ENCODE measurements around the gene CCDC69. TPM values are rescaled to one million over a fixed set of nuclear protein-coding genes. Genes with fewer than 3 reads are reported as not detected.
A peak's percentile ranks its signal among the peaks of the same experiment; 100 is the strongest.

The CCDC69 gene
- total RNA-seq, 1 donor: 10.5 TPM

DNA sequence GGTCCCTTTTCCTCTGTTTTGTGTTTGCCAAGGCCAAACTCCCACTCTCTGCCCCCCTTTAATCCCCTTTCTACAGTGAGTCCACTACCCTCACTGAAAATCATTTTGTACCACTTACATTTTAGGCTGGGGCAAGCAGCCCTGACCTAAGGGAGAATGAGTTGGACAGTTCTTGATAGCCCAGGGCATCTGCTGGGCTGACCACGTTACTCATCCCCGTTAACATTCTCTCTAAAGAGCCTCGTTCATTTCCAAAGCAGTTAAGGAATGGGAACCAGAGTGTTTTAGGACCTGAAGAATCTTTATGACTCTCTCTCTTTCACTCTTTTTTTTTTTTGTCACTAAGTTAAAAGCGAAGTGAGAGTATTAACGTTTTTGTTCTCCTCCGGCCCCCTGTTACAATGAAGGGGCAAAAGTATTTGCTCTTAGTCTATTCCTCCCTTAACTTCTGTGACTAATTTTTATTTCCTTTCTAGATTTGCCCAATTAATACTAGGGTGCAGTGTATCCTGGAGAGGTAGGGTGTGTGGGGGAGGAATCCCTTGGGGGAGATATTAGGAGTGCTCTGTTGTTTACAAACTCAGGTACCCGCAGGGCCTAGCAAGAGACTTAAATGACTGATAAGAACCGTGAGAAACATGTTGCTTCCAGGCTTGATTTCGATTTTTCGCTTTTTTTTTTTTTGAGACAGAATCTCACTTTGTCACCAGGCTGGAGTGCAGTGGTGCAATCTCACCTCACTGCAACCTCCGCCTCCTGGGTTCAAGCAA lies 43.8 kb upstream of the CCDC69 start:
- no peak overlapping the region for H3K4me3 ChIP-seq (ENCODE audit: insufficient read depth, low read length)
- H2AFZ ChIP-seq (ENCODE audit: low read length): no peak overlapping the region
- no peak overlapping the region for H3K27ac ChIP-seq (ENCODE audit: low read depth, low read length)
- H3K4me1 ChIP-seq (ENCODE audit: insufficient read depth, low read length): peaks cover 9% of the 10 kb centered on the region
- no peaks in the 10 kb centered on the region for H3K79me2 ChIP-seq (ENCODE audit: insufficient read depth, low read length)
- TF ChIP-seq, protein P1, sequence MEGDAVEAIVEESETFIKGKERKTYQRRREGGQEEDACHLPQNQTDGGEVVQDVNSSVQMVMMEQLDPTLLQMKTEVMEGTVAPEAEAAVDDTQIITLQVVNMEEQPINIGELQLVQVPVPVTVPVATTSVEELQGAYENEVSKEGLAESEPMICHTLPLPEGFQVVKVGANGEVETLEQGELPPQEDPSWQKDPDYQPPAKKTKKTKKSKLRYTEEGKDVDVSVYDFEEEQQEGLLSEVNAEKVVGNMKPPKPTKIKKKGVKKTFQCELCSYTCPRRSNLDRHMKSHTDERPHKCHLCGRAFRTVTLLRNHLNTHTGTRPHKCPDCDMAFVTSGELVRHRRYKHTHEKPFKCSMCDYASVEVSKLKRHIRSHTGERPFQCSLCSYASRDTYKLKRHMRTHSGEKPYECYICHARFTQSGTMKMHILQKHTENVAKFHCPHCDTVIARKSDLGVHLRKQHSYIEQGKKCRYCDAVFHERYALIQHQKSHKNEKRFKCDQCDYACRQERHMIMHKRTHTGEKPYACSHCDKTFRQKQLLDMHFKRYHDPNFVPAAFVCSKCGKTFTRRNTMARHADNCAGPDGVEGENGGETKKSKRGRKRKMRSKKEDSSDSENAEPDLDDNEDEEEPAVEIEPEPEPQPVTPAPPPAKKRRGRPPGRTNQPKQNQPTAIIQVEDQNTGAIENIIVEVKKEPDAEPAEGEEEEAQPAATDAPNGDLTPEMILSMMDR (IDR thresholded peaks at IDR 0.05; ENCODE audit: extremely low read depth, low read depth, low read length): no peak
- peak; percentile 27 for DNase-seq (ENCODE audit: insufficient read length, low spot score, missing footprints)
- H3K27me3 ChIP-seq (ENCODE audit: insufficient read depth, low read length): no peaks in the 10 kb centered on the region
- peaks cover 10% of the 10 kb centered on the region for H3K36me3 ChIP-seq (ENCODE audit: insufficient read depth, low read length)
- H3K9me3 ChIP-seq (ENCODE audit: low read depth, low read length): no peaks in the 10 kb centered on the region
- H4K20me1 ChIP-seq (ENCODE audit: insufficient read depth, low read length): no peaks in the 10 kb centered on the region
- H3K4me2 ChIP-seq (ENCODE audit: insufficient read depth, low read length): no peak overlapping the region

DNA sequence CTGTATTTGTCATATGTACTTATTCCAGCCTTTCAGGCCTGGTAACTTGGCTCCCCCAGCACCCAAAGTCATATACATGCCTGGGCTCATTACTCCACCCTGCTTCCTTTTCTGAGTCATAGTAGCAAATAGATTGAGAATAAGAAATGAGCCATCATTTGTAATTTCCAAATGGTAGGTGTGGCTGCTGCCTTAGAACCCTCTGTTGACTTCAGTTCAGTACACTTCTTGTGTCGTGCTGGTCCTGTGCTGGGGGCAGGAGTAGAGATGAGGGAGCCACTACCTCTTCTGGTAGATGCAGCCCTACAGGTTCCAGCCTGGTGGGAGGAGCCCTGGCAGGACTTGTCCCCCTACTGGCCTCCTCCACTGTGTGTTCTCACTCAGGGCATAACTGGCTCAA lies 40.2 kb upstream of the CCDC69 start:
- TF ChIP-seq, protein P1 (IDR thresholded peaks at IDR 0.05; ENCODE audit: extremely low read depth, low read depth, low read length): no peak
- Histone ChIP-seq H3K27ac (ENCODE audit: low read depth, low read length) (peak overlapping the region; percentile 25), H4K20me1 (ENCODE audit: insufficient read depth, low read length) (no peaks in the 10 kb centered on the region), H2AFZ (ENCODE audit: low read length) (peak overlapping the region; percentile 68), H3K4me2 (ENCODE audit: insufficient read depth, low read length) (no peak overlapping the region), H3K36me3 (ENCODE audit: insufficient read depth, low read length) (peaks cover 10% of the 10 kb centered on the region), H3K27me3 (ENCODE audit: insufficient read depth, low read length) (no peaks in the 10 kb centered on the region), H3K4me3 (ENCODE audit: insufficient read depth, low read length) (no peak overlapping the region), H3K4me1 (ENCODE audit: insufficient read depth, low read length) (peaks cover 9% of the 10 kb centered on the region), H3K79me2 (ENCODE audit: insufficient read depth, low read length) (peaks cover 2% of the 10 kb centered on the region), H3K9me3 (ENCODE audit: low read depth, low read length) (no peaks in the 10 kb centered on the region)
- peak; percentile 75 for DNase-seq (ENCODE audit: insufficient read length, low spot score, missing footprints)

DNA sequence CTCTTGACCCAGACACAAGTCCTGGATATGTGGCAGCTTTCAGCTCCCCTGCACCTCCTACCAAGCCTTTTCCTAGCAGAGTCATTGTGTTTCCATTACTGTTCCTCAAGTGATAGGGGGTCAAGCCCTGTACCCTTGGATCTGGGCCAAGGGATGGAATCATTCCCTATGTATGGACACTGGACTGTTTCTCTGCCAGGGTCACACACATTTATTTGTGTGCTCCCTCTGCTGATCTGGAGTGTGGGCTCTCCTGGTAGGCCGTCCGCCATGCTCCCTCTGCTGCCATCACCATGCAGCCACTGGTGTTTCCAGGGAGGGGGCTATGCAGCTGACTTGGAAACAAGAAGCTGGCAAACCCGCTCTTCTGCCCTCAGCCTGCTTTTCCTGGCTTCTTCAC lies 38.6 kb upstream of the CCDC69 start:
- H3K27me3 ChIP-seq (ENCODE audit: insufficient read depth, low read length): no peaks in the 10 kb centered on the region
- no peak for DNase-seq (ENCODE audit: insufficient read length, low spot score, missing footprints)
- TF ChIP-seq, protein P1 (IDR thresholded peaks at IDR 0.05; ENCODE audit: extremely low read depth, low read depth, low read length): no peak

DNA sequence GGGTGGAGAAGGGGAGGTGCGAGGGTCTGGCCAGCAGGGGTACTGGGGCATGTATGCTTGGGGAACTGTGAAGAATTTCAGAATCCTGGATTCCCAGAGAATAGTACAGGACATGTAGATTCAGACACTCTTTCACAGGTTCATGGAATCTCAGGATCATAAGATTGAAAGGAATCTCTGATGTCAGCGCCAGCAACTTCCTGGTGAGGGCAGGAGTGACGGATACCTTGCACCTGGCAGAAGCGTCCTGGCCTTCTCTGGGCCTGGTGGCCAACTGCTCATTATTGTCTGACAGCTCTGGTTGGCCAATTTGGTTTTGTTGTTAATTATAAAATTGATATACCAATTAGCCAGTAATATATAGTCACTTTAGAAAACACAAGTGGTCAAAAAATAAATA lies 36.0 kb upstream of the CCDC69 start:
- no peak overlapping the region for H3K4me2 ChIP-seq (ENCODE audit: insufficient read depth, low read length)
- no peaks in the 10 kb centered on the region for H3K36me3 ChIP-seq (ENCODE audit: insufficient read depth, low read length)
- no peak for DNase-seq (ENCODE audit: insufficient read length, low spot score, missing footprints)

More for the DNA sequence above, 38.6 kb upstream of the CCDC69 start:
- Histone ChIP-seq H3K4me1 (ENCODE audit: insufficient read depth, low read length) (peaks cover 9% of the 10 kb centered on the region), H3K36me3 (ENCODE audit: insufficient read depth, low read length) (peaks cover 8% of the 10 kb centered on the region), H3K79me2 (ENCODE audit: insufficient read depth, low read length) (peaks cover 10% of the 10 kb centered on the region), H4K20me1 (ENCODE audit: insufficient read depth, low read length) (no peaks in the 10 kb centered on the region), H3K4me3 (ENCODE audit: insufficient read depth, low read length) (no peak overlapping the region), H3K27ac (ENCODE audit: low read depth, low read length) (no peak overlapping the region), H3K9me3 (ENCODE audit: low read depth, low read length) (no peaks in the 10 kb centered on the region), H2AFZ (ENCODE audit: low read length) (no peak overlapping the region), H3K4me2 (ENCODE audit: insufficient read depth, low read length) (no peak overlapping the region)

More for the DNA sequence above, 36.0 kb upstream of the CCDC69 start:
- H2AFZ ChIP-seq (ENCODE audit: low read length): no peak overlapping the region
- H3K9me3 ChIP-seq (ENCODE audit: low read depth, low read length): no peaks in the 10 kb centered on the region
- no peaks in the 10 kb centered on the region for H3K27me3 ChIP-seq (ENCODE audit: insufficient read depth, low read length)
- H3K79me2 ChIP-seq (ENCODE audit: insufficient read depth, low read length): peaks cover 32% of the 10 kb centered on the region
- no peaks in the 10 kb centered on the region for H4K20me1 ChIP-seq (ENCODE audit: insufficient read depth, low read length)
- H3K4me3 ChIP-seq (ENCODE audit: insufficient read depth, low read length): no peak overlapping the region
- peaks cover 9% of the 10 kb centered on the region for H3K4me1 ChIP-seq (ENCODE audit: insufficient read depth, low read length)
- TF ChIP-seq, protein P1 (IDR thresholded peaks at IDR 0.05; ENCODE audit: extremely low read depth, low read depth, low read length): no peak
- H3K27ac ChIP-seq (ENCODE audit: low read depth, low read length): no peak overlapping the region

All from osteoblast (primary cell).